MM.1S (cell line): ENCODE results near the gene DNAJC27.

Experiments
- DNase-seq: peaks from one replicate; pipeline ENCODE4 v3.0.0-alpha.2; 2015
- H2AFZ ChIP-seq: fragments of 300-600 bp; sonication (generic); 2 replicates; pipeline ENCODE4 v1.6.0; 2016; ENCODE audit warnings: antibody characterized with exemption, low read length
- H3F3A ChIP-seq: fragments of 300-600 bp; sonication (generic); 2 replicates; pipeline ENCODE4 v1.6.1; 2016; ENCODE audit warnings: mild to moderate bottlenecking, antibody characterized with exemption, low read length, moderate library complexity, mixed read lengths; ENCODE audit not compliant: insufficient read depth
- H3K27ac ChIP-seq: fragments of 300-600 bp; sonication (generic); 2 replicates; pipeline ENCODE4 v1.5.1; 2016; ENCODE audit warnings: mild to moderate bottlenecking, low read length
- H3K27me3 ChIP-seq: fragments of 300-600 bp; sonication (generic); replicated peaks from 2 replicates; pipeline ENCODE4 v1.6.0; 2016; ENCODE audit warnings: low read length; ENCODE audit not compliant: insufficient read depth
- H3K36me3 ChIP-seq: fragments of 300-600 bp; sonication (generic); replicated peaks from 2 replicates; pipeline ENCODE4 v1.6.1; 2016; ENCODE audit warnings: mild to moderate bottlenecking, low read length, mixed read lengths; ENCODE audit not compliant: insufficient read depth
- H3K4me1 ChIP-seq: fragments of 300-600 bp; sonication (generic); 2 replicates; pipeline ENCODE4 v1.6.1; 2016; ENCODE audit warnings: low read length, mixed read lengths
- H3K4me2 ChIP-seq: fragments of 300-600 bp; sonication (generic); 2 replicates; pipeline ENCODE4 v1.6.0; 2016; ENCODE audit warnings: low read depth, low read length
- H3K4me3 ChIP-seq: fragments of 300-600 bp; sonication (generic); 2 replicates; pipeline ENCODE4 v1.5.1; 2016; ENCODE audit warnings: low read length, mixed read lengths
- H3K79me2 ChIP-seq: fragments of 300-600 bp; sonication (generic); 2 replicates; pipeline ENCODE4 v1.6.1; 2016; ENCODE audit warnings: mixed run types, low read length, mixed read lengths
- H3K9ac ChIP-seq: fragments of 300-600 bp; sonication (generic); 2 replicates; pipeline ENCODE4 v1.6.1; 2016; ENCODE audit warnings: low read length, mixed read lengths
- H3K9me2 ChIP-seq: fragments of 300-600 bp; sonication (generic); replicated peaks from 2 replicates; pipeline ENCODE4 v1.6.1; 2016; ENCODE audit warnings: mild to moderate bottlenecking, low read length, mixed read lengths; ENCODE audit not compliant: insufficient read depth
- H3K9me3 ChIP-seq: fragments of 300-600 bp; sonication (generic); replicated peaks from 2 replicates; pipeline ENCODE4 v1.6.1; 2016; ENCODE audit warnings: mild to moderate bottlenecking, low read length, mixed read lengths; ENCODE audit not compliant: insufficient read depth
- H4K20me1 ChIP-seq: fragments of 300-600 bp; sonication (generic); 2 replicates; pipeline ENCODE4 v1.6.1; 2016; ENCODE audit warnings: mild to moderate bottlenecking, low read length, moderate library complexity, mixed read lengths; ENCODE audit not compliant: insufficient read depth
- CTCF ChIP-seq: fragments of 300-600 bp; sonication (generic); IDR thresholded peaks from 2 replicates; pipeline ENCODE4 v1.5.1; 2016; ENCODE audit warnings: antibody characterized with exemption, low read length, mixed read lengths
- EZH2 ChIP-seq: fragments of 300-600 bp; sonication (generic); optimal IDR thresholded peaks from 2 replicates; pipeline ENCODE3; 2017; ENCODE audit warnings: low read depth, mild to moderate bottlenecking, antibody characterized with exemption, low read length, mixed read lengths
- EZH2phosphoT487 ChIP-seq: fragments of 300-600 bp; sonication (generic); IDR thresholded peaks from 2 replicates; pipeline ENCODE4 v1.6.1; 2018; ENCODE audit warnings: antibody characterized with exemption, low read length

DNAJC27 gene

GRCh38 chr2:24971286-24971535 lies 544 bp downstream of the DNAJC27 start:
- H3K4me2 ChIP-seq: peak overlapping the region; percentile 96
- peak overlapping the region; percentile 99 for H3K9ac ChIP-seq
- H3K79me2 ChIP-seq: peaks cover 35% of the 10 kb centered on the region
- no peaks in the 10 kb centered on the region for H3K9me2 ChIP-seq
- peaks cover 9% of the 10 kb centered on the region; the same call in 1 of the 2 replicates for H3K4me1 ChIP-seq
- H3K27ac ChIP-seq: peak overlapping the region; percentile 87
- no peaks in the 10 kb centered on the region for H4K20me1 ChIP-seq
- no peak for DNase-seq
- no peaks in the 10 kb centered on the region for H3K9me3 ChIP-seq
- H3K4me3 ChIP-seq: peak overlapping the region; percentile 82
- no peaks in the 10 kb centered on the region for H3K36me3 ChIP-seq
- H3F3A ChIP-seq: peaks cover 8% of the 10 kb centered on the region; the same call in 1 of the 2 replicates
- H2AFZ ChIP-seq: peak overlapping the region; percentile 81
- H3K27me3 ChIP-seq: no peaks in the 10 kb centered on the region
- TF ChIP-seq EZH2 (no peak), CTCF (no peak), EZH2phosphoT487 (no peak)

DNA sequence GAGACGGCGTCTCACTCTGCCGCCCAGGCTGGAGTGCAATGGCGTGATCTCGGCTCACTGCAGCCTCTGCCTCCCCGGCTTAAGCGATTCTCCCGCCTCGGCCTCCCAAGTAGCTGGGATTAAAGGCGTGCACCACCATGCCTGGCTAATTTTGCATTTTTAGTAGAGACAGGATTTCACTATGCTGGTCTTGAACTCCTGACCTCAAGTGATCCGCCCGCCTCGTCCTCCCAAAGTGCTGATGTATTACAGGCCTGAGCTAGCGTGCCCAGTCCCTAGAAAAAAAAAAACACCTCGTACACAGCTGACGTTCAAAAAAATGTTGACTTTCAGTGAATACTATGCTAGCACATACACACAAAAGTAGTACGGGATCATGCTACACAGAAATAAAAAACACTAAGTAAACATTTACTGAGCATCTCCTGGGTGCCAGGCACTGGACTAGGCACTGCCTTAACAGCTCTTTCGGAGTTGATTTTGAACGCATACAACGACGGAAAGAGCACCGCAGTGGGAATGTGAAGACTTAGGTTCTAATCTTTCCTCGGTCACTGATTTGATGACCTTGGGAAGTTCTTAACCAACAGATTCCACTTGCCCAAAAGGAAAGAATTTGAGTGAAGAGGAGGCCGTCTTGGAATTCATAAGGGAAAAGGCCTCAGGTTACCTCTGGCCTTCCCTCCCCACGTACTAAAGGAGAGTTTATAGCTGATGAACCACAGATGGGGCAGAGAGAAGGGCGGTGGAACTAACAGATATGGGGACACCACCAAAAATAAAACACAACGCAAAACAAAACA lies 1.1 kb downstream of the DNAJC27 start:
- no peak for DNase-seq
- TF ChIP-seq EZH2phosphoT487 (no peak), EZH2 (no peak), CTCF (no peak)

DNA sequence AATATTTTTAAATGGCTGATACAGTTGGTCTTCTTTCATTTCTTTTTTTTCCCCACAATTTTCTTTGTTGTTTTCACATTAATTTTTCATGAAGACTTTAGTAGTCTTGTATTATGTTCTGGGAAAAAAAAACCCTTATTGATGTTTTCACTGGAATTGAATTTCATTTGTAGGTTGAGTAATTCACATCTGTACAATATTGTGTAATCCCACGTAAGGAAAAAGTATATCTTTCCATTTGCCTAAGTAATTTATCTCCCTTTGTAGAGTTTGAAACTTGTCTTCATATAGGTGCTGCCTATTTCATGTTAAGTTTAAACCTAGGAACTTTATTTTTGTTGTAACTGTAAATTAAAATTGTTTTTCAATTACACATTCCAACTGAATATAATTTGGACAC lies 2.0 kb downstream of the DNAJC27 start:
- H3K79me2 ChIP-seq: peaks cover 35% of the 10 kb centered on the region
- TF ChIP-seq EZH2phosphoT487: no peak
- TF ChIP-seq EZH2: no peak
- TF ChIP-seq CTCF: no peak
- H3K9ac ChIP-seq: no peak overlapping the region
- peaks cover 9% of the 10 kb centered on the region; the same call in 1 of the 2 replicates for H3K4me1 ChIP-seq
- no peak overlapping the region for H3K4me2 ChIP-seq
- H3K9me3 ChIP-seq: no peaks in the 10 kb centered on the region
- peaks cover 8% of the 10 kb centered on the region; the same call in 1 of the 2 replicates for H3F3A ChIP-seq
- no peaks in the 10 kb centered on the region for H3K36me3 ChIP-seq
- H3K27ac ChIP-seq: no peak overlapping the region
- H3K27me3 ChIP-seq: no peaks in the 10 kb centered on the region
- no peak for DNase-seq
- no peaks in the 10 kb centered on the region for H4K20me1 ChIP-seq
- no peaks in the 10 kb centered on the region for H3K9me2 ChIP-seq
- H2AFZ ChIP-seq: no peak overlapping the region
- H3K4me3 ChIP-seq: no peak overlapping the region

More for the DNA sequence above, 1.1 kb downstream of the DNAJC27 start:
- H3K36me3 ChIP-seq: no peaks in the 10 kb centered on the region
- peak overlapping the region; percentile 96 for H3K4me2 ChIP-seq
- peak overlapping the region; percentile 99 for H3K9ac ChIP-seq
- H3K4me3 ChIP-seq: peak overlapping the region; percentile 82
- H3F3A ChIP-seq: peaks cover 8% of the 10 kb centered on the region; the same call in 1 of the 2 replicates
- H3K79me2 ChIP-seq: peaks cover 35% of the 10 kb centered on the region
- no peaks in the 10 kb centered on the region for H3K9me2 ChIP-seq
- H3K27me3 ChIP-seq: no peaks in the 10 kb centered on the region
- H3K27ac ChIP-seq: peak overlapping the region; percentile 87
- H3K4me1 ChIP-seq: peaks cover 9% of the 10 kb centered on the region; the same call in 1 of the 2 replicates
- no peaks in the 10 kb centered on the region for H3K9me3 ChIP-seq
- no peaks in the 10 kb centered on the region for H4K20me1 ChIP-seq
- H2AFZ ChIP-seq: peak overlapping the region; percentile 81
